NCI-H774 (cell line): ENCODE measurements around the gene PNKD.
"Not testable (repeated sequence)": the region's sequence is repeated elsewhere in the genome, so short reads cannot be mapped to it uniquely, and the experiment has no call there.

Experiments
- DNase-seq: peaks from one replicate; lab custom pipeline; 2025; lab: John Stamatoyannopoulos, UW

Gene PNKD

DNA sequence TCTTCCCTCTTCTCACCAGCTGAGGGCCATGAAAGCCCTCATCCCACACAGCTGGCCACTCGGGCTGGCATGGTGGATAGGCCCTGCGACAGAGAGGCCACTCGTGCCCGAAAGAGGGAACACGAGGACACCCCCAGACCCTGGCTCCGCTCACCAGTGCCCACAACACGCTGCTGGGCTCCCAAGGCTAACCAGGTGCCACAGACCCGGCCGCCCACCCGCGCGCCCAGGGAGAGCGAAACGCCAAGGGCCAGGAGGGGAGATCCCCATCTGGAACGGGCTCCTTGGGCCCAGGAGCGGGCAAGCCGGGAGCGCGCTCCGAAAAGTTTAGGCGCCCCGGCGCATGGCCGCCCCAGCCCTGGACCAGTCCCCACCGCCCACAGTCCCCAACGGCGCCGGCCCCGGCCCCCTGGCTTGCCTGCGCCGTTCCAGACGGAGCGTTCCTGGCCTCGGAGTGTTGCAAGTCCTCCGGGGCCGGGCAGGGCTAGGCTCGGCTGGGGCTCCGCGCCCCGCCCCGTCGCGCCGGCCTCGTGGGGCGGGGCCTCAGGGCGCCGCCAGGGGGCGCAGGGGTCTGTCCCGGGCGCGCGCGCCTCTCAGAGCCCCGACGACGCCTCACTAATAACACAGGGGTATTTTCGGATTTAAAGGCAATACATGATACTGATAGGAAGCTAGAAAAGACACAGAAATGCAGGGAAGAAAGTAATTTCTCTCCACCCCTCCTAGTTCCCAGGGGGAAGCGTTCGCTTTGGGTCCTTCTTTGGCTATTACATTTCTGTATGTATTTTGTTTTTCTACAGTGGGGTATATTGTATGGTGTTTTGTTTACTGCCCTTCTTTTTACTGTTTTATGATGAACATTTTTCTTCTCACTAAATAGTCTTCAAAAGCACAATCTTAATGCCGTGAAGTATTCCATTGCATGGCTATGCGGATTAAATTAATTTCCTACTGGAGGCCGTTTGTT lies 22.0 kb downstream of the PNKD start, which contains the start of gene TMBIM1:
TMBIM1 (minus strand) TSS at position 456 of the 967 bp plus-strand sequence. CDS start 10,362 bp downstream, outside the sequence.
- DNase-seq: peak; percentile 22

DNA sequence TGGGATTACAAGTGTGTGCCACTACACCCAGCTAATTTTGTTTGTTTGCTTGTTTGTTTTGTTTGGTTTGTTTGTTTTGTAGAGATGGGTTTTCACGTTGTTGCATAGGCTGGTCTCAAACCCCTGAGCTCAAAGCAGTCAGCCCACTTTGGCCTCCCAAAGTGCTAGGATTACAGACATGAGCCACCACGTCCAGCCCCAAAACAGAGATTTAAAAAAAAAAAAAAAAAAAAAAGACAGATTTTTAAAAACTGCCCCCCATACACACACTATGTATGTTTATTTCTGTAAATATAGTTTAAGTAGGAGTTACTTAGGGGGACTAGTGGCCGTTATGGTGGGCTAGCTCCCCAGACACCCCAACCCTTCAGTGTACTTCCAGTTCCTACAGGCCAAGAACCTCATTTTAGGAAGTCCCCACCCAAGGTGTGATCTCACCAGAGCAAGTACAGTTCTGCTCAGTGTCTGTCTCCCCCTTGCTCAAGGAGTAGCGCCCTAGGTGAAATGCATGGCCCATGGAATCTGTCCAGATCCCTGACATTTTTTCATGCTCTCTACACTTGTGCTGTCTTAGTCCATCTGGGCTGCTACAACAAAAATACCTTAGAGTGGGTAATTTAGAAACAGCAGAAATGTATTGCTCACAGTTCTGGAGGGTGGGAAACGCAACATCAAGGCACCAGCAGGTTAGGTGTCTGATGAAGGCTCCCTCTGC lies 23.6 kb downstream of the PNKD start:
- no peak for DNase-seq

DNA sequence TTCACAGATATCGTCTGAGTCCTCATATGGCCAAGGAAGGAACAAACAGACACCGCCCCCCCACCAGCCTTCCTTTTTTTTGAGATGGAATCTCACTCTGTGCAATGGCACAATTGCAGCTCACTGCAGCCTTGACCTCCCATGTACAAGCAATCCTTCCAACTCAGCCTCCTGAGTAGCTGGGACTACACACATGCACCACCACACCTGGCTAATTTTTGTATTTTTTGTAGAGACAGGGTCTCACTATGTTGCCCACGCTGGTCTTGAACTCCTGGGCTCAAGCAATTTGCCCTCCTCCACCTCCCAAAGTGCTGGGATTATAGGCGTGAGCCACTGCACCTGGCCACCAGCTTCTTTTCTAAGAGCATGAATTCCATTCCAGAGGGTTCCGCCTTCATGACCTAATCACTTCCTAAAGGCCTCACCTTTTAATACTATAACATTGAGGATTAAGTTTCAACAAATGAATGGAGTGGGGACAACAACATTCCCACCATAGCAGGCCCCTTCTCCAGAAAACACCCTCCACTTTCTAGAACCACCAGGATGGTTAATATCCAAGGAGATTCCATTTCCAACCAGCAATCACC lies 24.2 kb downstream of the PNKD start:
- no peak for DNase-seq

DNA sequence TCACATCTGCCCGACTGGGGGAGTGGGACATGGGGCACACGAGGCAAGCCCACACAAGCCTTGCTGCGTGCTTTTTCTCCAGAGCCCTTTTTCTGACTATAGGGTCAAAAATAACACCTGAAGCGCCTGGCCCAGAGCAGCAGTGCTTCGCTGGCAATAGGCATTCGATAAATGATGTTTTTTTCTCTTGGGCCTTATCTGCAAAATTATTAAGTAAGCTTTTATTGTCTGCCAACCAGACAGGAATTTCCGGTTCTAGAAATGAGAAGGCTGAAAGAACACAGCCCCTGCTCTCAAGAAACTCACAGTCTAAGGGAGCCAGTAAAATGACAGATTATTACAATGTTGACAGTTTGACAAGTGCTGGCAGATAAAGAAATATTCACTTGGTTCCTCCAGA lies 24.7 kb downstream of the PNKD start:
- no peak for DNase-seq

DNA sequence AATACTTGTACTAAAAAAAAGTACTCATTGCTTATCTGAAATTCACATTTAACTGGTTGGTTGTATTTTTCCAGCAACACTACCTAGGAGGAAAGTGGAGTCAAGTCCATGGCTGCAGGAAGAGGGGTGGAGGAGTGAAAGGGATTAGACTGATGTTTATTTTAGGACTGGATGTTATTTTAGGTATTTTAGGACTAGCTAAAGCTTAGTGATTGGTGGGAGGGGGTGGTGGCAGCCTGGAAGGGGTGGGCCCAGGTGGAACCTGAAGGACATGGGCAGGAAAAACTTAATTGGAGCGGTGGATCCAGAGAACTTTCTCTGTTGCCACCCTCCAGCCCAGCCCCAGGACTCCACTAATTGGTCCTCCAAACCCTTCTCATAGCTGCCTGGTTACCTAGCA lies 25.9 kb downstream of the PNKD start:
- no peak for DNase-seq

DNA sequence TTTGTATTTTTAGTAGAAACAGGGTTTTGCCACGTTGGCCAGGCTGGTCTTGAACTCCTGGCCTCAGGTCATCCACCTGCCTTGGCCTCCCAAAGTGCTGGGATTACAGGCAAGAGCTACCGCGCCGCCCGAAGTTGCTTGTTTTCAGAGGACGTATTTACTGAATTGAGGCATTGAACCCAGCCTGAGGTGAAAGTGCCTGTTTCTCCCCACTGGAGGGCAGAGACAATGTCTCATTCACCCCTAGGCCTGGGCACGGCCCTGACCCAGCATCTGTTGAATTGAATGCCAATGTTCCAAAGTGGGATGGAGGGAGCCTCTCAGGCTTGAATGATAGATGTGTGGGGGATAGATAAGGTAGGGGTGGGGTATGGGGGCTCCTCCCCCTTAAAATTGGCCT lies 26.5 kb downstream of the PNKD start:
- no peak for DNase-seq

DNA sequence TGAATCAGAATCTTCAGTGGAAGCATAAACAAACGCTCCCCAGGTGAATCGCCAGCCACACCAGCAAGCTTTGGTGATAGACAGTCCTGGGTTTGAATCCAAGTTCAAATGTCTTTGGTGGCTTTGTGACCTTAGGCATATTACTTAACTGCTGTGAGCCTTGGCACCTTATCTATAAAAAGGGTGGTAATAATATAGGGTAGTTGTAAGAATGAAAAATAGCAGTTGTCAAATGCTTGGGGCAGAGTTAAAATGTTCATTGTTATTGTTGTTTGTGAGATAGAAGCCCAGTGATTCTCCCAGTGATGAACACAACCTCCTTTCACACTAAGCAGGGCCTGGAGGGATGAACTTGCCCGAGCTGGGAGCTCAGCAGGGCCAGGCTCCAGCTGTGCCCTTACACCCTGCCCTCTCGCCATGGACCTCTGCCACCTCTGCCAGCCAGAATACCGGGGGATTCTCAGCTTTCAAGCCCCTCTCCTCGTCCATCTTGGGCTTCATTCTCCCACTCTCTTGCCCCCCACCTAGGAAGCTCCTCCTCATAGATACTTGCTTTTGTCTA lies 28.1 kb downstream of the PNKD start:
- no peak for DNase-seq

DNA sequence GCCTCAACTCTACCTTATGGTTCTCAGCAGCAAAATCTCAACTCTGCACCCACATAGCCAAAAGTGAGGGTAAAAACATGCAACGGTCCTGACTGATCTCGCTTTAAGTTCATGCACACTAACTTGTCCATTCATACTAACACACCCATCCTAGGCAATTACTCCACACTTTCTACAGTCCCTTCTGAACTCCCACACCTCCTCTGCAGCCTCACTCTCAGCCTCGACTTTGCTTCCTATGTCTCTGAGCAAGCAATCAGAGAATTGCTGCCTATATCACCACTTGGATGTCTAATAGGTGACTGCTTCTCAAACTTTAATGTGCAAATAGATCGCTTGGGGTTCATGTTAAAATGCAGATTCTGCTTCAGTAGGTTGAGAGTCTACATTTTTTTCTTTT lies 29.8 kb downstream of the PNKD start:
- no peak for DNase-seq

DNA sequence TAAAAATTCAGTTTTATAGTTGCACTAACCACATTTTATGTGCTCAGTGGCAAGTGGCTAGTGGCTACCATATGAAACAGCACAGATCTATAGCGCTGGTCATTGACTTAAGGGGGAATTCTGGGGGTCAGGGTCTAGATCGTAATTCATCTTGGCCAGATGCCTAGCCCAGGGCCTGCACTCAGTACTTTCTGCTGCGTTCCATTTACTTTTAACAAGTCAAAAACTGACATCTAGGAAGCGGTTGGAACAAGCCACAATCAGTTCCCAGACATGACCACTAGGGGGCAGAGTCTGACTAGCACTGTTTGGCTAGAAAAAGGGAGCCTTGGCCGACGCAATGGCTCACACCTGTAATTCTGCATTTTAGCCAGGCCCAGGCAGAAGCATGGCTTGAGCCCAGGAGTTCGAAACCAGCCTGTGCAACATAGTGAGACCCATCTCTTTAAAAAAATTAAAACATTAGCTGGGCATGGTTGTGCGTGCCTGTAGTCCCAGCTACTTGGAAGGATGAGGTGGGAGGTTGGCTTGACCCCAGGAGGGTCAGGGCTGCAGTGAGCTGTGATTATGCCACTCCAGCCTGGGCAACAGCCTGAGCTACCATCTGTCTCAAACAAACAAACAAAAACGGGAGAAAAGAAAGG lies 31.0 kb downstream of the PNKD start:
- peak; percentile 75 for DNase-seq

DNA sequence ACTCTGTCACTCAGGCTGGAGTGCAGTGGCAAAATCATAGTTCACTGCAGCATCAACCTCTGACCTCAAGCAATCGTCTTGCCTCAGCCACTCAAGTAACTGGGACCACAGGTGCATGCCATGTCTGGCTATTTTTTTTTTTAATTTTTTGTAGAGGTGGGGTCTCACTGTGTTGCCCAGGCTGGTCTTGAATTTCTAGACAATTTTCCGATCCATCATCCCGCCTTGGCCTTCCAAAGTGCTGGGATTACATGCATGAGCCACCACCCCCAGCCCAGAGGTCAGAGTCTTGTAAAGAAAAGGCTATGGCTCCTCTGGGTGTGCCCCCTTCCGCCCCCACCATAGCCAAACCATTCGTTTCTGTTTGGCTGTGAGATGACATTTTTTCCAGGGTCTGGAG lies 35.1 kb downstream of the PNKD start:
- no peak for DNase-seq

DNA sequence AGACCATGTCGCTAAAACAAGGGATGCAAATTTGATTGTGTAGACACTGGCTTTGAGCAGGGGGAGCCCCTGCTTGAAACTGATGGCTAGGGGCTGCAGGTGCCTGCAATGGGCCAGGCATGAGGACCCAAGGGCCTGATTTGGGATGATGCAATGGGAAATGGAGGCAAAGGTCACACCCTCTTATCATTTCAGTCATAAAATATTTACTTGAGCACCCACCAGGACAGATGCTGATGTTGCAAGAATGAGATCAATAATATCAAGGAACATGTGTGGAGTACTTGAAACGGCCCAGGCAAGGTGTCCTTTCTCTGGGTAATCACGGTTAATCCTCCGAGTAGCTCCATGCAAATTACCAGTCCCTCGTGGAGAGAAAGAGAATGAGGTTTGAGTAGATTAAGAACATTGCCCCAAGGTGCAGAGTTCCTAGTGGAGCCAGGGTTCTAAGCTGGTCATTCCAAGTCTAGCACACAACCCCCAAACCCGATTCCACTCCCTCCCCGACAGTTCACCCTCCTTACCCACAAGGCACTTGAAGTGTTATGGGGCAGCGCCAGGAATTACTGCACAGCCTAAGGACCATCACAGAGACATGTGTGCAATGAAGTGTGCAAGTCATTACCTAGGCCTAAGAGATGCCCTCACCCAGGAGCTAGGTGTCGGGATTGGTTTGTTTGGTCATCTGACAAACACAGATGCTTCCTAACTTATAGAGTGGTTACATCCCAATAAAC lies 36.0 kb downstream of the PNKD start:
- no peak for DNase-seq

DNA sequence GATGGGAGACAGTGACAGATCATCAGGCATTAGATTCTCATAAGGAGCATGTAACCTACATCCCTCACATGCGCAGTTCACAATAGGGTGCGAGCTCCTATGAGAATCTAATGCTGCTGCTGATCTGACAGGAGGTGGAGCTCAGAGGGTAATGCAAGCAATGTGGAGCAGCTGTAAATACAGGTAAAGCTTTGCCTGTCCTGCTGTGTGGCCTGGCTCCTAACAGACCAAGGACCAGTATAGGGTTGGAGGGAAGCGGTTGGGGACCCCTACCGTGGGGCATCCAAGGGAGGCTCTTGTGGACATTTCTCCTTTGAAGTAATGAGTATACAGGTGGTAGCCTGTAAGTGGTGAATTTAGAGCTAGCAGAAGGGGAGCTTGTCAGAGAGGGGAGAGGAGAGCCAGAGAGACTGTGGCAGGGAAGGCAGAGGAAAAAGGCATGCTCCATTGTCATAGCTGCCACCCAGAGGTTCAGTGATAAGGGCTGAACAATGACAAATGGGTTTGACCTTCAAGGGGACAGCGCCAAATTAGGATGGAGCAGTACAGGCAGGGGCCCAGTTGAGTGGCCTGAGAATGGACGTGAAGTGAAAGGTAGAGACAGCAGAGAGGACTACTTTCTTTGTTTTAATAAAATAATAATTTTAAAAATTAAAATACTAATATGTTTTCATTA lies 37.2 kb downstream of the PNKD start:
- no peak for DNase-seq

DNA sequence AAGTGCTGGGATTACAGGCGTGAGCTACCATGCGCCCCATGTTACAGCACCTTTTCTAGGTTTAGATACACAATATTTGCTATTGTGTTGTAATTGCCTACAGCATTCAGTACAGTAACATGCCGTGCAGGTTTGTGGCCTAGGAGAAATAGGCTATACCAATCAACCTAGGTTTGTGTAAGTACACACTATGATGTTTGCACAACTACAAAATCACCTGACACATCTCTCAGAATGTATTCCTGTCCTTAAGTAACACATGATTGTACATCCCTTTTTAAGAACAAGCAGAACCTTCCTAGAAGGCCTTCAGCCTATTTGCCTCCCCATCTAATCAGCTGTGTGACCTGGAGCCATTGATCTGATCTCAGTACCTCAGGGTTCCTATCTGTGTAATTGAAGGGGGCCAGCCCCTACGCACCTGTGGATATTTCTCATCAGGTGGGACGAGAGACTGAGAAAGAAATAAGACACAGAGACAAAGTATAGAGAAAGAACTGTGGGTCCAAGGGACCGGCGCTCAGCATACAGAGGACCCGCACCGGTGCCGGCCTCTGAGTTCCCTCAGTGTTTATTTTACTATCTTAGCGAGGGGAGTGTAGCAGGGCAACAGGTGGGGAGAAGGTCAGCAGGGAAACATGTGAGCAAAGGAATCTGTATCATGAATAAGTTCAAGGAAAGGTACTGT lies 40.7 kb downstream of the PNKD start:
- no peak for DNase-seq

DNA sequence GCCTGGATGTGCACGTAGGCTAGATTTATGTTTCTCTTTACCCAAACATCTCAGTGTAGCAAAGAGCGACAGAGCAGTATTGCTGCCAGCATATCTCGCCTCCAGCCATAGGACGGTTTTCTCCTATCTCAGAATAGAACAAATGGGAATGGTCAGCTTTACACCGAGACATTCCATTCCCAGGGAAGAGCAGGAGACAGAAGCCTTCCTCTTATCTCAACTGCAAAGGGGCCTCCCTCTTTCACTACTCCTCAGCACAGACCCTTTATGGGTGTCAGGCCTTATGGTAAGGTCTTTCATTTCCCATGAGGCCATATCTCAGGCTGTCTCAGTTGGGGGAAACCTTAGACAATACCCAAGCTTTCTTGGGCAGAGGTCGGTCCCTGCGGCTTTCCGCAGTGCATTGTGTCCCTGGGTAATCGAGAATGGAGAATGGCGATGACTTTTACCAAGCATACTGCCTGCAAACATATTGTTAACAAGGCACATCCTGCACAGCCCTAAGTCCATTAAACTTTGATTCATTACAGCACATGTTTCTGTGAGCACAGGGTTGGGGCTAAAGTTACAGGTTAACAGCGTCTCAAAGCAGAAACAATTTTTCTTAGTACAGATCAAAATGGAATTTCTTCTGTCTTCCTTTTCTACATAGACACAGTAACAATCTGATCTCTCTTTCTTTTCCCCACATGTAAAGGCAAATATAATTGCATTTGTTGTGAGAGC lies 41.4 kb downstream of the PNKD start:
- not testable (repeated sequence) for DNase-seq

DNA sequence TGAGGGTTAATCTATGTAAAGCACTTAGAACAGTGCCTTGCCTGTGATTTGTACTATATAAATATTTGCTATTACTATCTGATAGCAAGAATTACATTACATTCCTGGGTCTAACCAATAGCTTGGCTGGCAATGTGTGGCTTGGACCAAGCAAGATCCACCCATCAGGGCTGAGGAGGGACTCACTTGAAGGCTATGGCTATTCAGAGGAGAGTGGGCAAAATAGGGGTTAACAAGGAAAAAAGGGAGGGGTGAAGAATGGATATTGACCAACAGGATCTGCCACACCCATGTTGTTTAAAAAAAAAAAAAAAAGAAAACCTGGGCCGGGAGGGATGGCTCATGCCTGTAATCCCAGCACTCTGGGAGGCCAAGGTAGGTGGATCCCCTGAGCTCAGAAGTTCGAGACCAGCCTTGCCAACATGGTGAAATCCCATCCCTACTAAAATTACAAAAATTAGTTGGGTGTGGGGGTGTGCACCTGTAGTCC lies 42.0 kb downstream of the PNKD start:
- DNase-seq: no peak

DNA sequence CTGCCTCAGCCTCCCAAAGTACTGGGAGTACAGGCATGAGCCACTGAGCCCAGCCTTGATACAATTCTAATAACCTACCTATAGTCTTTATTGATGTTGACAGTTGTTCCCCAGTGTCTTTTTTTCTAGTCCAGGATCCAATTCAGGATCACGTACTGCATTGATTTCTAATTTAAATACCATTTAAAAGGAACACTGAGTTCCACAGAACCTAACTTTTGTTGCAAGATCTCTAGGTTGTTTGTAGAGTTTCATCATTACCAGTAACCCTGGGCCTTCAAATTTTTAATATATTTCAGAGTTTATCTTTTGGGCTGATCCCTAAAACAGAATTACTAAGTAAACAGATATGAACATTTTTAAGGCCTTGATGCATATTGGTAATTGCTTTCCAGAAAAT lies 43.0 kb downstream of the PNKD start:
- no peak for DNase-seq

DNA sequence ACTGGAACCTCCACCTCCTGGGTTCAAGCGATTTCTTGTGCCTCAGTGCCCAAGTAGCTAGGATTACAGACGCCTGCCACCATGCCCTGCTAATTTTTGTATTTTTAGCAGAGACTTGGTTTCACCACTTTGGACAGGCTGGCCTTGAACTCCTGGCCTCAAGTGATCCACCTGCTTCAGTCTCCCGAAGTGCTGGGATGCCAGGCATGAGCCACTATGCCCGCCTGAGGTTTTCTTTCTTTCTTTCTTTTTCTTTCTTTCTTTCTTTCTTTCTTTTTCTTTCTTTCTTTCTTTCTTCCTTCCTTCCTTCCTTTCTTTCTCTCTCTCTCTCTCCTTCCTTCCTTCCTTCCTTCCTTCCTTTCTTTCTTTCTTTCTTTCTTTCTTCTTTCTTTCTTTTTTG lies 44.4 kb downstream of the PNKD start:
- not testable (repeated sequence) for DNase-seq

DNA sequence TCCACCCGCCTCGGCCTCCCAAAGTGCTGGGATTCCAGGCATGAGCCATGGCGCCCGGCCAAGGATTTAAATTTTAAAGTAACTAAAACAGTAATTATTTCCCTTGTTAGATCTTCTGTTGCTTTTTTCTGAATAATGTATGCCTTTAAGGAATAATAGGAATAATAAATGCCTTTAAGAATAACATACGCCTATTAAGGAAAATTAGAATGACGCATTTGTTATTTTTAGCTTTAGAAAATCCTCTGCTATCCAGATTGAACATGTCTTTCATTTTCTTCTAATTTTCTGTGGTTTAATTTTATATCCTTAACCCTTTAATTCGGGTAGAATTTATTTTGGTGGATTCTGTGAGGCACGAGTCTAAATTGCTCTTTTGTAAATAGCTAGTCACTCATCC lies 45.1 kb downstream of the PNKD start:
- DNase-seq: no peak

DNA sequence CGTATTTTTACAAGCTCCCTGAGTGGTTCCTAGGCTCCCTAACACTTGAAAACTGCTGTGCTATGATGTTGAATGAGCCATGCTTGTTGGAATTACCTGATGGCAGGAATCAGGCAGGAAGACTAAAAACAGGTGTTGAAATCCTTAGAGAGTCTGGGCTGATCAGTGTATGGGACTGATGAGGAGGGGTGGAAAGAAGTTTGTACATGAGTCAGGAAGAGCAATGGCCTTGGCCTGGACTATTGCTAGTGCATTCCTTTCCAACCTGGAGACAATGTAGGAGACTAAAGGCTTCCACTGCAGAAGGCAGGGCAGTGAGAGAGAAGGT lies 46.9 kb downstream of the PNKD start:
- no peak for DNase-seq
